ENCODE data around the gene UNC13A. TPM values are rescaled to one million over a fixed set of nuclear protein-coding genes. Genes with fewer than 3 reads are reported as not detected.

The UNC13A gene
- total RNA-seq, 6 experiments from 2014 or later, result 0.07 to 0.71 (median 0.21) TPM

- no peak for TF ChIP-seq CTCF (IDR thresholded peaks at IDR 0.05)
- DNase-seq, result peak; percentile 4
- H3K27ac Mint-ChIP-seq, result peak within 1 kb of the TSS; percentile 82
- peaks cover 41% of the 10 kb centered on the region for H3K4me1 Mint-ChIP-seq (ENCODE audit: low read depth)
- peak within 1 kb of the TSS; percentile 92 for H3K4me3 Mint-ChIP-seq
- H3K9me3 Mint-ChIP-seq, result no peaks in the 10 kb centered on the region
- H3K27me3 Mint-ChIP-seq (ENCODE audit: insufficient read depth), result no peaks in the 10 kb centered on the region; the same call in none of the 2 replicates
- H3K36me3 Mint-ChIP-seq (ENCODE audit: low read depth), result peaks cover 4% of the 10 kb centered on the region; the same call in 1 of the 2 replicates
Measured at GRCh38 chr19:17718947-17719711, 31.0 kb upstream of the UNC13A start, which contains the start of gene MAP1S. Gene MAP1S, plus strand, starts transcription at chr19:17719480. Its CDS starts 23 bp downstream, at chr19:17719503.

GRCh38 chr19:17718550-17718946, 30.4 kb upstream of the UNC13A start:
- Mint-ChIP-seq H3K4me3 (peak overlapping the region; percentile 86), H3K27me3 (ENCODE audit: insufficient read depth) (no peaks in the 10 kb centered on the region; the same call in none of the 2 replicates), H3K36me3 (ENCODE audit: low read depth) (peaks cover 4% of the 10 kb centered on the region; the same call in 1 of the 2 replicates), H3K4me1 (ENCODE audit: low read depth) (peaks cover 41% of the 10 kb centered on the region), H3K27ac (peak overlapping the region; percentile 82; the same call in 1 of the 2 replicates), H3K9me3 (no peaks in the 10 kb centered on the region)
- no peak for DNase-seq
- no peak for TF ChIP-seq CTCF (IDR thresholded peaks at IDR 0.05)

GRCh38 chr19:17716309-17716929, 28.3 kb upstream of the UNC13A start:
- Mint-ChIP-seq H3K9me3 (no peaks in the 10 kb centered on the region), H3K4me1 (ENCODE audit: low read depth) (peaks cover 33% of the 10 kb centered on the region), H3K27ac (no peak overlapping the region), H3K4me3 (no peak overlapping the region), H3K36me3 (ENCODE audit: low read depth) (0 out of 2 replicates have a peak, but pooled peaks cover 4% of the 10 kb centered on the region), H3K27me3 (ENCODE audit: insufficient read depth) (no peaks in the 10 kb centered on the region; the same call in none of the 2 replicates)
- peak; percentile 66 for TF ChIP-seq CTCF (IDR thresholded peaks at IDR 0.05)
- DNase-seq, result no peak

- H3K4me3 Mint-ChIP-seq, result no peak overlapping the region
- no peaks in the 10 kb centered on the region for H3K9me3 Mint-ChIP-seq
- DNase-seq, result no peak
- TF ChIP-seq CTCF (IDR thresholded peaks at IDR 0.05), result no peak
- no peaks in the 10 kb centered on the region for H3K36me3 Mint-ChIP-seq (ENCODE audit: low read depth)
- no peak overlapping the region for H3K27ac Mint-ChIP-seq
- H3K4me1 Mint-ChIP-seq (ENCODE audit: low read depth), result peaks cover 5% of the 10 kb centered on the region
- peaks cover 2% of the 10 kb centered on the region for H3K27me3 Mint-ChIP-seq (ENCODE audit: insufficient read depth)
Measured at GRCh38 chr19:17711851-17712250, 23.7 kb upstream of the UNC13A start.

- H3K4me3 Mint-ChIP-seq, result no peak overlapping the region
- no peak overlapping the region for H3K27ac Mint-ChIP-seq
- no peaks in the 10 kb centered on the region for H3K9me3 Mint-ChIP-seq
- peaks cover 3% of the 10 kb centered on the region for H3K27me3 Mint-ChIP-seq (ENCODE audit: insufficient read depth)
- peak; percentile 13 for DNase-seq
- no peaks in the 10 kb centered on the region for H3K36me3 Mint-ChIP-seq (ENCODE audit: low read depth)
- 0 out of 2 replicates have a peak, but pooled peaks cover 5% of the 10 kb centered on the region for H3K4me1 Mint-ChIP-seq (ENCODE audit: low read depth)
- no peak for TF ChIP-seq CTCF (IDR thresholded peaks at IDR 0.05)
Measured at GRCh38 chr19:17706750-17707181, 18.6 kb upstream of the UNC13A start.

Measured in HFFc6 (cell line).